ENCODE measurements around the gene MAST2.

DNA sequence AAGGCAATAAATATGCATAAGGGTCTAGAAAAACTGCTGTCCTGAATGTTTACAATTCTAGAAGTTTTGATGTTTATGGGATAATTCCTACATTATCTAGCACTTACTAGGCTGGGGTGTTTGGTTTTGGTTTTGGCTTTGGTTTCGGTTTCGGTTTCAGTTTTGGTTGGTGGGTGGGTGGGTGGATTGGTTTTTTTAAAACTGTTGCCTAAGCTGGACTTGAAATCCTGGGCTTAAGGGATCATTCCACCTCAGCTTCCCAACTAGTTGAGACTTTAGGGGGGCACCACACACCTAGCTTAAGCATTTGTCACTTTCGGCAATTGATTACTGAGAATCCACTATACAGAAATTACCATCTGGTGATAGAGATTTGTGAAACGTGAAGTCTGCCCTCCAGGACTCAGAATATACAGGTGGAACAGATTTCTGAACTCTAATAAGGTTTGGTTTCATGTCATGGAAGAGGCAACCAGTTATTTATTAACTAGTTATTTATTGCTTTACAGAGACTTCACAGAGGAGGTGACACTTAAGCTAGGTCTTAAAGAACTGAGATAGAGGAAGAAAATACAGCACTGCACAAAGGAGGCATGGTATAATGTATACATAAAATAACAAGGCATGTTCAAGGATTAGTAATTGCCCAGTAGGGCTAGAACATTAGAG lies 259.4 kb downstream of the MAST2 start:
- TF ChIP-seq, protein P1, sequence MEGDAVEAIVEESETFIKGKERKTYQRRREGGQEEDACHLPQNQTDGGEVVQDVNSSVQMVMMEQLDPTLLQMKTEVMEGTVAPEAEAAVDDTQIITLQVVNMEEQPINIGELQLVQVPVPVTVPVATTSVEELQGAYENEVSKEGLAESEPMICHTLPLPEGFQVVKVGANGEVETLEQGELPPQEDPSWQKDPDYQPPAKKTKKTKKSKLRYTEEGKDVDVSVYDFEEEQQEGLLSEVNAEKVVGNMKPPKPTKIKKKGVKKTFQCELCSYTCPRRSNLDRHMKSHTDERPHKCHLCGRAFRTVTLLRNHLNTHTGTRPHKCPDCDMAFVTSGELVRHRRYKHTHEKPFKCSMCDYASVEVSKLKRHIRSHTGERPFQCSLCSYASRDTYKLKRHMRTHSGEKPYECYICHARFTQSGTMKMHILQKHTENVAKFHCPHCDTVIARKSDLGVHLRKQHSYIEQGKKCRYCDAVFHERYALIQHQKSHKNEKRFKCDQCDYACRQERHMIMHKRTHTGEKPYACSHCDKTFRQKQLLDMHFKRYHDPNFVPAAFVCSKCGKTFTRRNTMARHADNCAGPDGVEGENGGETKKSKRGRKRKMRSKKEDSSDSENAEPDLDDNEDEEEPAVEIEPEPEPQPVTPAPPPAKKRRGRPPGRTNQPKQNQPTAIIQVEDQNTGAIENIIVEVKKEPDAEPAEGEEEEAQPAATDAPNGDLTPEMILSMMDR (conservative IDR thresholded peaks at IDR 0.05; ENCODE audit: low read depth, low read length): no peak
- TF ChIP-seq EZH2 (IDR thresholded peaks at IDR 0.05; ENCODE audit: borderline replicate concordance, low read depth, low read length, poor library complexity, severe bottlenecking): no peak

Measured in A673 (cell line).